Fibroblast of skin of left biceps (primary cell): Measurements from ENCODE around the gene PDE1A.

Experiments used
- DNase-seq, 2 experiments: peaks; one replicate each; pipeline ENCODE4 v3.0.0-alpha.2; 2013; ENCODE audit warnings: low read depth in 2 of 2

PDE1A gene

GRCh38 chr2:182133195-182133891 is 293.5 kb downstream of the PDE1A start:
- DNase-seq: no peak

- DNase-seq: no peak
Measured at GRCh38 chr2:182132605-182133004, 294.2 kb downstream of the PDE1A start.

GRCh38 chr2:182128821-182129707 is 297.8 kb downstream of the PDE1A start:
- DNase-seq: no peak

GRCh38 chr2:182117196-182117595 is 309.6 kb downstream of the PDE1A start:
- no peak for DNase-seq

GRCh38 chr2:182116774-182117173 is 310.1 kb downstream of the PDE1A start:
- no peak for DNase-seq

GRCh38 chr2:182115258-182115657 is 311.6 kb downstream of the PDE1A start:
- DNase-seq: no peak

- DNase-seq: no peak
Measured at GRCh38 chr2:182113334-182113733, 313.5 kb downstream of the PDE1A start.

- no peak for DNase-seq
Measured at GRCh38 chr2:182110347-182110746, 316.5 kb downstream of the PDE1A start.

GRCh38 chr2:182103526-182103925 is 323.3 kb downstream of the PDE1A start:
- DNase-seq: no peak

GRCh38 chr2:182101263-182101662 is 325.6 kb downstream of the PDE1A start:
- no peak for DNase-seq

- no peak for DNase-seq
Measured at GRCh38 chr2:182098648-182099047, 328.2 kb downstream of the PDE1A start.

GRCh38 chr2:182097571-182098164 is 329.2 kb downstream of the PDE1A start:
- no peak for DNase-seq

- DNase-seq: no peak
Measured at GRCh38 chr2:182090486-182090885, 336.4 kb downstream of the PDE1A start.
